ENCODE data around the gene MANEA.
A peak's percentile ranks its signal among the peaks of the same experiment; 100 is the strongest.
"Not testable (repeated sequence)": the region's sequence is repeated elsewhere in the genome, so short reads cannot be mapped to it uniquely, and the experiment has no call there.

MANEA gene

GRCh38 chr6:95576998-95577303, 384 bp upstream of the MANEA start:
- DNase-seq: no peak
- no peaks in the 10 kb centered on the region for H3K27me3 ChIP-seq
- H3K4me3 ChIP-seq (ENCODE audit: low read depth, low read length): peak overlapping the region; percentile 69
- no peaks in the 10 kb centered on the region for H3K36me3 ChIP-seq
- no peaks in the 10 kb centered on the region for H3K4me1 ChIP-seq
- no peaks in the 10 kb centered on the region for H3K9me3 ChIP-seq
- TF ChIP-seq, protein P1, sequence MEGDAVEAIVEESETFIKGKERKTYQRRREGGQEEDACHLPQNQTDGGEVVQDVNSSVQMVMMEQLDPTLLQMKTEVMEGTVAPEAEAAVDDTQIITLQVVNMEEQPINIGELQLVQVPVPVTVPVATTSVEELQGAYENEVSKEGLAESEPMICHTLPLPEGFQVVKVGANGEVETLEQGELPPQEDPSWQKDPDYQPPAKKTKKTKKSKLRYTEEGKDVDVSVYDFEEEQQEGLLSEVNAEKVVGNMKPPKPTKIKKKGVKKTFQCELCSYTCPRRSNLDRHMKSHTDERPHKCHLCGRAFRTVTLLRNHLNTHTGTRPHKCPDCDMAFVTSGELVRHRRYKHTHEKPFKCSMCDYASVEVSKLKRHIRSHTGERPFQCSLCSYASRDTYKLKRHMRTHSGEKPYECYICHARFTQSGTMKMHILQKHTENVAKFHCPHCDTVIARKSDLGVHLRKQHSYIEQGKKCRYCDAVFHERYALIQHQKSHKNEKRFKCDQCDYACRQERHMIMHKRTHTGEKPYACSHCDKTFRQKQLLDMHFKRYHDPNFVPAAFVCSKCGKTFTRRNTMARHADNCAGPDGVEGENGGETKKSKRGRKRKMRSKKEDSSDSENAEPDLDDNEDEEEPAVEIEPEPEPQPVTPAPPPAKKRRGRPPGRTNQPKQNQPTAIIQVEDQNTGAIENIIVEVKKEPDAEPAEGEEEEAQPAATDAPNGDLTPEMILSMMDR (IDR thresholded peaks at IDR 0.05; ENCODE audit: low read depth, low read length): no peak

DNA sequence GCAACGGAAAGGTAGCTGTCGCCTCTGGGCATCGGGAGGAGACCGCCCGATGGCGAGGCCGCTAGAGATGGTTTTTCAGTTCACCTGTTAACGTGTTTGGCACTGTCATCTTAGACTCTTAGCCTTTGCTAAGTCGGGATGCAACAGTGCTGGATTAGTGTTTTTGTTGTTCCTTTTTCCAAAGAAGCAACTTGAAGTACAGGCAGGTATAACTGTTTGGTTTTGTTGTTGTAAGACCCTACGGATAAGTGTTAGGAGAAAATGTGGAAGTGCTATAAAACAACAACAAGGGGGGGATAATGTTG, 723 bp downstream of the MANEA start:
- no peaks in the 10 kb centered on the region for H3K36me3 ChIP-seq
- no peaks in the 10 kb centered on the region for H3K4me1 ChIP-seq
- TF ChIP-seq, protein P1 (IDR thresholded peaks at IDR 0.05; ENCODE audit: low read depth, low read length): no peak
- H3K27me3 ChIP-seq: no peaks in the 10 kb centered on the region
- H3K9me3 ChIP-seq: no peaks in the 10 kb centered on the region
- DNase-seq: no peak
- peak overlapping the region; percentile 69 for H3K4me3 ChIP-seq (ENCODE audit: low read depth, low read length)

DNA sequence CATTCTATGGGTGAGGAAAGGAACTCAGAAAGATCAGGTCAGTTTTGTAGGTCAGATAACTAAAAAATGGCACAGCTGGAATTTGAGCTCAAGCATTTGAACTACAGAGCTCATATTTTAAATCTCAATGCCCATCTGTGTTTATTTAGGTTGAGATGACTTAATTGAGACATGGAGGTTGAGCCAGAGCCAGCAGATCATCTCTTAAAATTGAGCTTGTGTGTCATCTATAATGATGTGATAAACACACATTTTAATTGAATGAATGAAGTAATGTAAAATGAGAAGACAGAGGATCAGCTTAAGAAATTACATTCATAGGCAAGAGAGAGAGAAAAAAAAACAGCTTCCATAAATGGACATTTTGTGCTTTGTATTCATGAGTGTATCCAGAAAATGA, 3.7 kb downstream of the MANEA start:
- Histone ChIP-seq H3K36me3 (no peaks in the 10 kb centered on the region), H3K4me1 (no peaks in the 10 kb centered on the region), H3K4me3 (ENCODE audit: low read depth, low read length) (no peak overlapping the region), H3K9me3 (no peaks in the 10 kb centered on the region), H3K27me3 (no peaks in the 10 kb centered on the region)
- TF ChIP-seq, protein P1 (IDR thresholded peaks at IDR 0.05; ENCODE audit: low read depth, low read length): no peak
- DNase-seq: no peak

DNA sequence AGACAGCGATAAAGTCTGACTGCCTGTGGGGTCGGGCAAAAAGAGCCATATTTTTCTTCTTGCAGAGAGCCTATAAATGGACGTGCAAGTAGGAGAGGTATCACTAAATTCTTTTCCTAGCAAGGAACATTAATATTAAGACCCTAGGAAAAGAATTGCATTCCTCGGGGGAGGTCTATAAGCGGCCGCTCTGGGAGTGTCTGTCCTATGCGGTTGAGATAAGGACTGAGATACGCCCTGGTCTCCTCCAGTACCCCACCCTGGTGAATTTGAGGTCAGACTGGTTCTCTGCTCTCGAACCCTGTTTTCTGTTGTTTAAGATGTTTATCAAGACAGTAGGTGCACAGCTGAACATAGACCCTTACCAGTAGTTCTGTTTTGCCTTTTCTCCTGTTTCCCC, 6.9 kb downstream of the MANEA start:
- H3K9me3 ChIP-seq; H3K4me1 ChIP-seq; H3K4me3 ChIP-seq (ENCODE audit: low read depth, low read length); DNase-seq; H3K27me3 ChIP-seq; H3K36me3 ChIP-seq: not testable (repeated sequence)

- Histone ChIP-seq H3K9me3 (no peaks in the 10 kb centered on the region), H3K27me3 (no peaks in the 10 kb centered on the region), H3K4me3 (ENCODE audit: low read depth, low read length) (no peak overlapping the region), H3K36me3 (no peaks in the 10 kb centered on the region; the same call in 1 of the 2 replicates), H3K4me1 (no peaks in the 10 kb centered on the region)
- TF ChIP-seq, protein P1 (IDR thresholded peaks at IDR 0.05; ENCODE audit: low read depth, low read length): no peak
- DNase-seq: no peak
Measured at GRCh38 chr6:95587989-95588388, 10.7 kb downstream of the MANEA start.

DNA sequence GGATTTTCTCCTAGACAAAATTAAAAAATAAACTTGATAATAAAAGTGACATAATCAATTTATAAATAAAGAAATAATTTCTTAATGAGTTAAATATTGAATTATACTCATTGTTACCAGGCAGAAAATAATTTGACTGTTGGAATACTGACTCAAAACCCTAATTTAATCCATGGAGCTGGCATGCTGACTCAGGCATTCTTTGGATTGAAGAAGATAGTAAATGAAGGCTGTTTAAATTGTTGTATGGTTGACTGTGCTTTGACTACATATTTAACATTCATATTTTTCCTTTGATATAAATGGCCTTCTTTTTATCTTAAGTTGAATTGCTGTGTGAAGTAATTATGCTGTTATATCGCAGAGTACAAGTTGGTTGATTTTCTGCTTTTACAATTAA, 11.7 kb downstream of the MANEA start:
- DNase-seq: no peak
- Histone ChIP-seq H3K36me3 (no peaks in the 10 kb centered on the region; the same call in 1 of the 2 replicates), H3K27me3 (no peaks in the 10 kb centered on the region), H3K4me1 (no peaks in the 10 kb centered on the region), H3K9me3 (no peaks in the 10 kb centered on the region), H3K4me3 (ENCODE audit: low read depth, low read length) (no peak overlapping the region)
- TF ChIP-seq, protein P1 (IDR thresholded peaks at IDR 0.05; ENCODE audit: low read depth, low read length): no peak

GRCh38 chr6:95589826-95590570, 12.7 kb downstream of the MANEA start:
- Histone ChIP-seq H3K4me3 (ENCODE audit: low read depth, low read length) (no peak overlapping the region), H3K36me3 (no peaks in the 10 kb centered on the region; the same call in 1 of the 2 replicates), H3K4me1 (no peaks in the 10 kb centered on the region), H3K27me3 (no peaks in the 10 kb centered on the region), H3K9me3 (no peaks in the 10 kb centered on the region)
- no peak for DNase-seq
- TF ChIP-seq, protein P1 (IDR thresholded peaks at IDR 0.05; ENCODE audit: low read depth, low read length): no peak

All from BE2C (cell line).